NCI-H82 treated with DMSO at 0.1 percent for 48 hours (cell line): ENCODE results near the gene SPRR3.

Experiments
- DNase-seq: peaks from one replicate; lab custom pipeline; 2025; ENCODE audit not compliant: unreplicated experiment; lab: John Stamatoyannopoulos, UW

The SPRR3 gene

DNA sequence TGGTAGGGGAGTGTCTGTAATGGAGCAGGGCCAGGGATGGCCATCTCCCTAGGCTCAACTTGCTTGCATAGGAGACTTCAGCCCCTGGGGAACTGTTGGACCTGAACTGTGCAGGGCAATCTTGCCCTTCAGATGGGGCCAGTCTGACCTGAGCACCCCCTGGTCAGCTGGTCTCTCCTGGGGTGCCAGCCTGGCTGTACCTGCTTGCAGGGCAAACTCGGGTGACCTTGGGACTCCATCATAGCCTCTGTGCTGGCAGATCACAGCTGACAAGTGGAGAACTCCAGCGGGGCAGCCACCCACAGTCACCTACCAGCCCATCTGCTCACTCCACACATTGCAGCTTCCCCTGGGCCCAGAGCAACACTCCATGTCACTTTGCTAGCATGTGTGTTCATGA is 47.7 kb downstream of the SPRR3 start:
- DNase-seq: no peak
